HG02840 (cell line): ENCODE measurements around the gene HCFC2.

ENCODE experiments used
- ATAC-seq: cut with Tn5 transposase; IDR thresholded peaks from one replicate; pipeline ENCODE4 v1.9.1; 2021; ENCODE audit warnings: mild to moderate bottlenecking, moderate library complexity, moderate number of reproducible peaks; ENCODE audit not compliant: unreplicated experiment, low FRiP score

Gene HCFC2

GRCh38 chr12:104056419-104056972 lies 7.8 kb upstream of the HCFC2 start:
- ATAC-seq: no peak

GRCh38 chr12:104057771-104058197 lies 6.5 kb upstream of the HCFC2 start:
- no peak for ATAC-seq

GRCh38 chr12:104058802-104059201 lies 5.5 kb upstream of the HCFC2 start:
- ATAC-seq: no peak

GRCh38 chr12:104059963-104060362 lies 4.4 kb upstream of the HCFC2 start:
- ATAC-seq: no peak

GRCh38 chr12:104060791-104061190 lies 3.5 kb upstream of the HCFC2 start:
- ATAC-seq: no peak

GRCh38 chr12:104063712-104064030 lies 660 bp upstream of the HCFC2 start:
- ATAC-seq: peak; percentile 17

- ATAC-seq: peak; percentile 7
Measured at GRCh38 chr12:104064842-104065427, 604 bp downstream of the HCFC2 start.

- ATAC-seq: no peak
Measured at GRCh38 chr12:104072099-104072498, 7.8 kb downstream of the HCFC2 start.

- ATAC-seq: no peak
Measured at GRCh38 chr12:104073699-104074098, 9.4 kb downstream of the HCFC2 start.

GRCh38 chr12:104079024-104079423 lies 14.7 kb downstream of the HCFC2 start:
- ATAC-seq: no peak

- no peak for ATAC-seq
Measured at GRCh38 chr12:104080764-104081163, 16.4 kb downstream of the HCFC2 start.

GRCh38 chr12:104083769-104084475 lies 19.6 kb downstream of the HCFC2 start:
- ATAC-seq: no peak

GRCh38 chr12:104090685-104091084 lies 26.4 kb downstream of the HCFC2 start:
- no peak for ATAC-seq

- ATAC-seq: no peak
Measured at GRCh38 chr12:104091136-104091535, 26.8 kb downstream of the HCFC2 start.

GRCh38 chr12:104094284-104094683 lies 30.0 kb downstream of the HCFC2 start:
- ATAC-seq: no peak

- ATAC-seq: no peak
Measured at GRCh38 chr12:104095289-104095688, 31.0 kb downstream of the HCFC2 start.

- no peak for ATAC-seq
Measured at GRCh38 chr12:104097954-104098353, 33.6 kb downstream of the HCFC2 start.

- ATAC-seq: no peak
Measured at GRCh38 chr12:104105461-104105860, 41.1 kb downstream of the HCFC2 start.

- ATAC-seq: no peak
Measured at GRCh38 chr12:104106965-104107364, 42.6 kb downstream of the HCFC2 start.

- ATAC-seq: no peak
Measured at GRCh38 chr12:104108755-104109445, 44.6 kb downstream of the HCFC2 start.

GRCh38 chr12:104109446-104110271 lies 45.3 kb downstream of the HCFC2 start:
- ATAC-seq: no peak
